HepG2 (cell line): Measurements from ENCODE around the gene NOTO. TPM values are rescaled to one million over a fixed set of nuclear protein-coding genes. Genes with fewer than 3 reads are reported as not detected.

Experiments used
- EP300 ChIP-seq, 3 experiments: sonication (generic) in 1 of 3; formaldehyde crosslinking in 1 of 3; IDR thresholded peaks; 2 replicates each; pipeline versions ENCODE4 v1.5.1 to v1.6.1; 2011 to 2020; ENCODE audit warnings: low read depth in 2 of 3, low read length in 2 of 3, borderline replicate concordance in 1 of 3, improper control_type of control experiment in 1 of 3, mild to moderate bottlenecking in 1 of 3, missing genetic modification reagents in 1 of 3, moderate library complexity in 1 of 3
- FLYWCH1 ChIP-seq: sonication (generic); formaldehyde crosslinking; IDR thresholded peaks from 2 replicates; pipeline ENCODE4 v1.8.1; 2023; ENCODE audit warnings: mild to moderate bottlenecking, missing genetic modification reagents
- KLF16 ChIP-seq, 2 experiments: sonication (generic) in 1 of 2; formaldehyde crosslinking in 1 of 2; IDR thresholded peaks; 2 replicates each; pipeline versions ENCODE4 v1.6.1 to v1.8.0; 2016 to 2023; ENCODE audit warnings: missing genetic modification reagents in 2 of 2, missing compliant biosample characterization in 1 of 2
- KLF9 ChIP-seq: IDR thresholded peaks from 2 replicates; pipeline ENCODE4 v1.6.1; 2016; ENCODE audit warnings: low read depth
- NR2C2 ChIP-seq: sonication (generic); formaldehyde crosslinking; IDR thresholded peaks from 2 replicates; pipeline ENCODE4 v1.4.0; 2020; ENCODE audit warnings: missing genetic modification reagents, mild to moderate bottlenecking, moderate library complexity, borderline replicate concordance
- NR2F2 ChIP-seq: IDR thresholded peaks from 2 replicates; pipeline ENCODE4 v1.6.1; 2012; ENCODE audit warnings: low read depth, inconsistent platforms, borderline replicate concordance
- SCMH1 ChIP-seq: sonication (generic); formaldehyde crosslinking; IDR thresholded peaks from 2 replicates; pipeline ENCODE4 v1.9.0; 2021; ENCODE audit warnings: missing genetic modification reagents, mild to moderate bottlenecking, borderline replicate concordance
- TFDP1 ChIP-seq: IDR thresholded peaks from 2 replicates; pipeline ENCODE4 v1.6.1; 2016; ENCODE audit warnings: missing compliant biosample characterization, missing genetic modification reagents, borderline replicate concordance
- ZBTB46 ChIP-seq: sonication (generic); formaldehyde crosslinking; IDR thresholded peaks from 2 replicates; pipeline ENCODE4 v1.4.0; 2020; ENCODE audit warnings: mild to moderate bottlenecking, missing genetic modification reagents, borderline replicate concordance
- ZMAT3 ChIP-seq: sonication (generic); formaldehyde crosslinking; conservative IDR thresholded peaks from 2 replicates; pipeline ENCODE4 v1.7.0; 2021; ENCODE audit warnings: missing genetic modification reagents
- ZNF234 ChIP-seq: sonication (generic); formaldehyde crosslinking; conservative IDR thresholded peaks from 2 replicates; pipeline ENCODE4 v1.5.1; 2020; ENCODE audit warnings: mild to moderate bottlenecking, missing genetic modification reagents
- ZNF607 ChIP-seq: sonication (generic); formaldehyde crosslinking; IDR thresholded peaks from 2 replicates; pipeline ENCODE4 v1.5.1; 2020; ENCODE audit warnings: missing genetic modification reagents, mild to moderate bottlenecking, borderline replicate concordance
- ZNF678 ChIP-seq: sonication (generic); formaldehyde crosslinking; IDR thresholded peaks from 2 replicates; pipeline ENCODE4 v1.4.0; 2020; ENCODE audit warnings: mild to moderate bottlenecking, missing genetic modification reagents
- ZNF709 ChIP-seq: sonication (generic); formaldehyde crosslinking; IDR thresholded peaks from 2 replicates; pipeline ENCODE4 v1.5.0; 2020; ENCODE audit warnings: mild to moderate bottlenecking, missing genetic modification reagents
- polyA plus RNA-seq, 8 experiments: library from polyadenylated mRNA; depleted of rRNA in 3 of 8; stranded (reverse) in 7 of 8; unstranded in 1 of 8; fragments of >200 nt; fragmentation: Illumina TruSeq in 4 of 8; extraction: Trizol in 4 of 8; gene quantifications; 2 replicates each; pipeline versions ENCODE4 v1.2.1 to v1.2.3, GENCODE V29; 2011 to 2016; ENCODE audit warnings: low read depth in 4 of 8, missing spikeins in 1 of 8, mixed read lengths in 1 of 8; ENCODE audit not compliant: insufficient read depth in 1 of 8
- total RNA-seq, 5 experiments: library from RNA; depleted of rRNA; stranded (reverse); fragments of >200 nt; fragmentation: Illumina TruSeq; extraction: Trizol; gene quantifications; 2 replicates each; pipeline ENCODE4 v1.2.3, GENCODE V29; 2016; ENCODE audit warnings: low read depth in 1 of 5
- TF ChIP-seq, protein P1 (sequence below): sonication (generic); formaldehyde crosslinking; IDR thresholded peaks from 2 replicates; pipeline ENCODE4 v1.9.0; 2021; ENCODE audit warnings: mild to moderate bottlenecking, missing genetic modification reagents
- TF ChIP-seq, protein P2 (sequence below): fragments of 450-650 bp; IDR thresholded peaks from 2 replicates; pipeline ENCODE4 v1.6.1; 2016

The NOTO gene
- total and polyA plus RNA-seq, 2 of the 13 experiments (the other 11 are each of a cell fraction or from before 2014, with no cell fraction given) = not detected

DNA sequence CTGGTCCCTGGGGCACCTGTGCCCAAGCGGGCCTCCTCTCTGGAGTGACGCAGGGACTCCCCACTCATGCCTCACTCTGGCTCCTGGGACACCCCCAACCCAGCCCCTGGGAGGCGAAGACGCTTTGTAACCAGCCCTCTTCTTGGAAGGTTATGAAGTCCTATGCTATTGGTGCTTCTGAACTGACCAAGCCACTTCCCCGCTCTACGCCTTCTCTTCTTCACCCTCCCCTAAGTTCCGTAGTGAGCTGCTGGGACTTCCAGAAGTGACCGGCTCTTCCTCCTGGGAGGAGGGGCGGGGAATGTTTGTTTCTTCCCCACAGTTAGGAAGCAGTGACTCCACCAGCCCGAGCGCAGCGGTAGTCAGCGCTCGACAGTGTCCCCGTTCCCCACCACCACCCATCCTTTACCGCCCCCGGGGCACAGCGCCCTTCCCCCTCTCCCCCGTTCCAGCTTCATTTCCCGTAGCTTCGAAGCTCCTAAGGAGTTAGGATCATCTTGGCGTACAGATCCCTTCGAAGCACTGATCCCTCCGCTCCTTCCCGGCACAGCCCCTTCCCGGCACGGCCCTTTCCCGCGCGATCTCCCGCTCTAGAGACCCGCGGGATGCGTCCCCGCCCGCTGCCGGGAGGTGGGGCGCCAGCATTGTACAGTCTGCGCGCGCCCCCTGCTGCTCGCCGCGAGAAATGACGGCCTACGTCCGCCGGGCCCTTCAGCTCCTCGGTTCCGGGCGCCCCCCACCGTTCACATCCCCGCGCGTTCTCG lies 25.3 kb upstream of the NOTO start (continued):
- TF ChIP-seq ZBTB46 (CRISPR knock-in tag) = peak; percentile 60
- TF ChIP-seq NR2C2 (CRISPR knock-in tag) = 0 out of 2 replicates have a peak, but pooled peaks have one; percentile 59
- no peak for TF ChIP-seq ZNF709 (CRISPR knock-in tag)
- peak; percentile 44; the same call in 1 of the 2 replicates for TF ChIP-seq ZNF678 (CRISPR knock-in tag)
- TF ChIP-seq, protein P1, sequence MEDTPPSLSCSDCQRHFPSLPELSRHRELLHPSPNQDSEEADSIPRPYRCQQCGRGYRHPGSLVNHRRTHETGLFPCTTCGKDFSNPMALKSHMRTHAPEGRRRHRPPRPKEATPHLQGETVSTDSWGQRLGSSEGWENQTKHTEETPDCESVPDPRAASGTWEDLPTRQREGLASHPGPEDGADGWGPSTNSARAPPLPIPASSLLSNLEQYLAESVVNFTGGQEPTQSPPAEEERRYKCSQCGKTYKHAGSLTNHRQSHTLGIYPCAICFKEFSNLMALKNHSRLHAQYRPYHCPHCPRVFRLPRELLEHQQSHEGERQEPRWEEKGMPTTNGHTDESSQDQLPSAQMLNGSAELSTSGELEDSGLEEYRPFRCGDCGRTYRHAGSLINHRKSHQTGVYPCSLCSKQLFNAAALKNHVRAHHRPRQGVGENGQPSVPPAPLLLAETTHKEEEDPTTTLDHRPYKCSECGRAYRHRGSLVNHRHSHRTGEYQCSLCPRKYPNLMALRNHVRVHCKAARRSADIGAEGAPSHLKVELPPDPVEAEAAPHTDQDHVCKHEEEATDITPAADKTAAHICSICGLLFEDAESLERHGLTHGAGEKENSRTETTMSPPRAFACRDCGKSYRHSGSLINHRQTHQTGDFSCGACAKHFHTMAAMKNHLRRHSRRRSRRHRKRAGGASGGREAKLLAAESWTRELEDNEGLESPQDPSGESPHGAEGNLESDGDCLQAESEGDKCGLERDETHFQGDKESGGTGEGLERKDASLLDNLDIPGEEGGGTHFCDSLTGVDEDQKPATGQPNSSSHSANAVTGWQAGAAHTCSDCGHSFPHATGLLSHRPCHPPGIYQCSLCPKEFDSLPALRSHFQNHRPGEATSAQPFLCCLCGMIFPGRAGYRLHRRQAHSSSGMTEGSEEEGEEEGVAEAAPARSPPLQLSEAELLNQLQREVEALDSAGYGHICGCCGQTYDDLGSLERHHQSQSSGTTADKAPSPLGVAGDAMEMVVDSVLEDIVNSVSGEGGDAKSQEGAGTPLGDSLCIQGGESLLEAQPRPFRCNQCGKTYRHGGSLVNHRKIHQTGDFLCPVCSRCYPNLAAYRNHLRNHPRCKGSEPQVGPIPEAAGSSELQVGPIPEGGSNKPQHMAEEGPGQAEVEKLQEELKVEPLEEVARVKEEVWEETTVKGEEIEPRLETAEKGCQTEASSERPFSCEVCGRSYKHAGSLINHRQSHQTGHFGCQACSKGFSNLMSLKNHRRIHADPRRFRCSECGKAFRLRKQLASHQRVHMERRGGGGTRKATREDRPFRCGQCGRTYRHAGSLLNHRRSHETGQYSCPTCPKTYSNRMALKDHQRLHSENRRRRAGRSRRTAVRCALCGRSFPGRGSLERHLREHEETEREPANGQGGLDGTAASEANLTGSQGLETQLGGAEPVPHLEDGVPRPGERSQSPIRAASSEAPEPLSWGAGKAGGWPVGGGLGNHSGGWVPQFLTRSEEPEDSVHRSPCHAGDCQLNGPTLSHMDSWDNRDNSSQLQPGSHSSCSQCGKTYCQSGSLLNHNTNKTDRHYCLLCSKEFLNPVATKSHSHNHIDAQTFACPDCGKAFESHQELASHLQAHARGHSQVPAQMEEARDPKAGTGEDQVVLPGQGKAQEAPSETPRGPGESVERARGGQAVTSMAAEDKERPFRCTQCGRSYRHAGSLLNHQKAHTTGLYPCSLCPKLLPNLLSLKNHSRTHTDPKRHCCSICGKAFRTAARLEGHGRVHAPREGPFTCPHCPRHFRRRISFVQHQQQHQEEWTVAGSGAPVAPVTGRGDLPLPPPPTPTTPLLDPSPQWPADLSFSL = no peak
- no peak for TF ChIP-seq FLYWCH1 (CRISPR knock-in tag)
- peak; percentile 89 for TF ChIP-seq ZMAT3
- TF ChIP-seq KLF9 (CRISPR knock-in tag) = no peak
- peak; percentile 79 to 88; a peak in 3 of 4 replicates for TF ChIP-seq KLF16 (CRISPR knock-in tag; IDR thresholded peaks at IDR 0.05)
- 0 out of 2 replicates have a peak, but pooled peaks have one; percentile 60 for TF ChIP-seq ZNF607 (CRISPR knock-in tag)
- TF ChIP-seq, protein P2, sequence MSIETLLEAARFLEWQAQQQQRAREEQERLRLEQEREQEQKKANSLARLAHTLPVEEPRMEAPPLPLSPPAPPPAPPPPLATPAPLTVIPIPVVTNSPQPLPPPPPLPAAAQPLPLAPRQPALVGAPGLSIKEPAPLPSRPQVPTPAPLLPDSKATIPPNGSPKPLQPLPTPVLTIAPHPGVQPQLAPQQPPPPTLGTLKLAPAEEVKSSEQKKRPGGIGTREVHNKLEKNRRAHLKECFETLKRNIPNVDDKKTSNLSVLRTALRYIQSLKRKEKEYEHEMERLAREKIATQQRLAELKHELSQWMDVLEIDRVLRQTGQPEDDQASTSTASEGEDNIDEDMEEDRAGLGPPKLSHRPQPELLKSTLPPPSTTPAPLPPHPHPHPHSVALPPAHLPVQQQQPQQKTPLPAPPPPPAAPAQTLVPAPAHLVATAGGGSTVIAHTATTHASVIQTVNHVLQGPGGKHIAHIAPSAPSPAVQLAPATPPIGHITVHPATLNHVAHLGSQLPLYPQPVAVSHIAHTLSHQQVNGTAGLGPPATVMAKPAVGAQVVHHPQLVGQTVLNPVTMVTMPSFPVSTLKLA = no peak
- no peak for TF ChIP-seq SCMH1 (CRISPR knock-in tag)
- TF ChIP-seq NR2F2 = no peak; the same call in 1 of the 2 replicates
- TF ChIP-seq ZNF234 (CRISPR knock-in tag) = no peak
- TF ChIP-seq TFDP1 = peak; percentile 92
- peak in 1 of 2 experiments; percentile 11; a peak in 1 of 4 replicates for TF ChIP-seq EP300 (IDR thresholded peaks at IDR 0.05; ENCODE audit: low read depth in 2 of 2, low read length in 2 of 2)
- TF ChIP-seq EP300 (CRISPR knock-in tag; IDR thresholded peaks at IDR 0.05; ENCODE audit: borderline replicate concordance) = no peak; the same call in 1 of the 2 replicates
